H1 (cell line): ENCODE results near the gene TMX3. TPM values are rescaled to one million over a fixed set of nuclear protein-coding genes. Genes with fewer than 3 reads are reported as not detected.

Experiments
- GTF2F1 ChIP-seq: IDR thresholded peaks from 2 replicates; pipeline ENCODE4 v1.6.1; 2012; ENCODE audit warnings: low read depth, low read length, improper control_type of control experiment, borderline replicate concordance
- JUND ChIP-seq: IDR thresholded peaks from 2 replicates; pipeline ENCODE4 v1.6.1; 2011; ENCODE audit warnings: mild to moderate bottlenecking, improper control_type of control experiment, low read length
- KDM4A ChIP-seq: IDR thresholded peaks from one replicate; pipeline ENCODE4 v1.7.1; 2012; ENCODE audit warnings: low read depth, mild to moderate bottlenecking, moderate library complexity, low read length, inconsistent platforms; ENCODE audit not compliant: severe bottlenecking
- TCF12 ChIP-seq: IDR thresholded peaks from 2 replicates; pipeline ENCODE4 v1.6.1; 2011; ENCODE audit warnings: low read depth, mild to moderate bottlenecking, low read length
- polyA plus RNA-seq, 7 experiments: library from polyadenylated mRNA; depleted of rRNA in 3 of 7; stranded (reverse) in 5 of 7; unstranded in 2 of 7; fragments of >200 nt in 5 of 7; fragments of 200-250 nt in 2 of 7; gene quantifications; 1 replicate in 5 of 7; 2 replicates in 1 of 7; 4 replicates in 1 of 7; pipeline versions ENCODE4 v1.2.1 to v1.2.3, GENCODE V29; 2011 to 2013; ENCODE audit warnings: missing spikeins in 2 of 7, mixed read lengths in 2 of 7
- total RNA-seq: library from RNA; stranded (reverse); fragmentation: NEBNext Ultra II Directional; extraction: Animal tissue kit (Norgen Biotek cat#: 25700); gene quantifications from 2 replicates; pipeline ENCODE4 v1.2.1, GENCODE V29; 2021
- TF ChIP-seq, protein P1 (sequence below): IDR thresholded peaks from 2 replicates; pipeline ENCODE4 v1.6.1; 2011; ENCODE audit warnings: low read length, improper control_type of control experiment

The TMX3 gene
- total and polyA plus RNA-seq, 2 of the 8 experiments (the other 6 are each of a cell fraction or from before 2014, with no cell fraction given) = 12.6 to 29.0 TPM

DNA sequence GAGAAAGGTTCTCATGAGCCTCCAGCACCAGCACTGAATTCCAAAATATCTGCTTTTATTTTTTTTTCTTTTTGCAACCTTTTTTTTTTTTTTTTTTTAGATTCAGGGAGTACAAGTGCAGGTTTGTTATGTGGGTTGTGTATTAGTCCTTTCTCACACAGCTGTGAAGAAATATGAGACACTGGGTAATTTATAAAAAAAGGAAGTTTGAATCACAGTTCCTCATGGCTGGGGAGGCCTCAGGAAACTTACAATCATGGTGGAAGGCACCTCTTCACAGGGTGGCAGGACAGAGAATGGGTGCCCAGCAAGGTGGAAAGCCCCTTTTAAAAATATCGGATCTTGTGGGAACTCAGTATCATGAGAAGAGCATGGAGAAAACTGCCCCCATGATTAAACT, 7.9 kb upstream of the TMX3 start (continued):
- TF ChIP-seq GTF2F1 (no peak), TCF12 (no peak), JUND (no peak), KDM4A (no peak)
- TF ChIP-seq, protein P1, sequence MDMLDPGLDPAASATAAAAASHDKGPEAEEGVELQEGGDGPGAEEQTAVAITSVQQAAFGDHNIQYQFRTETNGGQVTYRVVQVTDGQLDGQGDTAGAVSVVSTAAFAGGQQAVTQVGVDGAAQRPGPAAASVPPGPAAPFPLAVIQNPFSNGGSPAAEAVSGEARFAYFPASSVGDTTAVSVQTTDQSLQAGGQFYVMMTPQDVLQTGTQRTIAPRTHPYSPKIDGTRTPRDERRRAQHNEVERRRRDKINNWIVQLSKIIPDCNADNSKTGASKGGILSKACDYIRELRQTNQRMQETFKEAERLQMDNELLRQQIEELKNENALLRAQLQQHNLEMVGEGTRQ = no peak
